ENCODE measurements around the gene TBC1D17.

- no peak for TF ChIP-seq CTCF (IDR thresholded peaks at IDR 0.05; ENCODE audit: insufficient read depth, low read depth, low read length)
- TF ChIP-seq EZH2 (IDR thresholded peaks at IDR 0.05; ENCODE audit: insufficient read depth, low read length) = no peak
Measured at GRCh38 chr19:49876422-49877019, 981 bp upstream of the TBC1D17 start.
